H54 (cell line): ENCODE data around the gene MBD2.
"Not testable (repeated sequence)": the region's sequence is repeated elsewhere in the genome, so short reads cannot be mapped to it uniquely, and the experiment has no call there.

Source experiments
- DNase-seq: peaks from one replicate; pipeline ENCODE4 v3.0.0; 2011; ENCODE audit warnings: low spot score, mixed read lengths; ENCODE audit not compliant: insufficient read length
- FAIRE-seq: peaks from 3 replicates; lab custom pipeline; 2011; peaks lifted over from hg19 to GRCh38; lab: Jason Lieb, UNC
- POLR2A ChIP-seq: IDR thresholded peaks from 2 replicates; pipeline ENCODE4 v1.6.1; 2011; ENCODE audit warnings: low read depth, mild to moderate bottlenecking, low read length

The MBD2 gene

GRCh38 chr18:54135216-54135615, 89.3 kb downstream of the MBD2 start:
- FAIRE-seq (no peak), DNase-seq (no peak)
- TF ChIP-seq POLR2A, result no peak

GRCh38 chr18:54134053-54134452, 90.4 kb downstream of the MBD2 start:
- TF ChIP-seq POLR2A, result no peak
- DNase-seq (no peak), FAIRE-seq (no peak)

- FAIRE-seq, result no peak
- no peak for DNase-seq
- TF ChIP-seq POLR2A, result no peak
These were observed 93.8 kb downstream of the MBD2 start for GRCh38 chr18:54130631-54131030.

GRCh38 chr18:54130177-54130576, 94.3 kb downstream of the MBD2 start:
- FAIRE-seq, result no peak
- DNase-seq, result no peak
- no peak for TF ChIP-seq POLR2A

- no peak for TF ChIP-seq POLR2A
- DNase-seq, result no peak
- FAIRE-seq, result no peak
These were observed 94.9 kb downstream of the MBD2 start for GRCh38 chr18:54129448-54130067.

GRCh38 chr18:54127759-54128378, 96.6 kb downstream of the MBD2 start:
- TF ChIP-seq POLR2A, result no peak
- DNase-seq, result peak; percentile 7
- no peak for FAIRE-seq

- no peak for TF ChIP-seq POLR2A
- no peak for DNase-seq
- no peak for FAIRE-seq
These were observed 99.0 kb downstream of the MBD2 start for GRCh38 chr18:54125429-54125828.

- DNase-seq, FAIRE-seq: not testable (repeated sequence)
These were observed 100.6 kb downstream of the MBD2 start for GRCh38 chr18:54123720-54124440.

- DNase-seq (peak; percentile 4), FAIRE-seq (peak; percentile 65)
- no peak for TF ChIP-seq POLR2A
These were observed 104.9 kb downstream of the MBD2 start for GRCh38 chr18:54119524-54120019.

GRCh38 chr18:54117853-54118773, 106.4 kb downstream of the MBD2 start:
- FAIRE-seq (no peak), DNase-seq (no peak)
- no peak for TF ChIP-seq POLR2A

- FAIRE-seq (no peak), DNase-seq (no peak)
- TF ChIP-seq POLR2A, result no peak
These were observed 107.8 kb downstream of the MBD2 start for GRCh38 chr18:54116541-54117257.

GRCh38 chr18:54112356-54112755, 112.1 kb downstream of the MBD2 start:
- no peak for TF ChIP-seq POLR2A
- DNase-seq, result no peak
- no peak for FAIRE-seq

GRCh38 chr18:54109131-54109683, 115.3 kb downstream of the MBD2 start:
- TF ChIP-seq POLR2A, result no peak
- FAIRE-seq (no peak), DNase-seq (no peak)
